PFSK-1 (cell line): ENCODE data around the gene DECR2.

Experiments used
- FOXP2 ChIP-seq: optimal IDR thresholded peaks from 2 replicates; pipeline ENCODE3; 2011; ENCODE audit warnings: borderline replicate concordance, control low read depth, inconsistent platforms; ENCODE audit not compliant: insufficient read depth; ENCODE audit errors: extremely low read length, extremely low read depth
- POLR2AphosphoS5 ChIP-seq: IDR thresholded peaks from 2 replicates; pipeline ENCODE4 v1.6.1; 2012; ENCODE audit warnings: low read depth, mild to moderate bottlenecking, control low read depth, low read length, moderate library complexity
- REST ChIP-seq, 2 experiments: IDR thresholded peaks; 2 replicates each; pipeline versions ENCODE4 v1.6.1 to v1.8.0; 2011 to 2012; ENCODE audit warnings: low read depth in 2 of 2, low read length in 2 of 2, control low read depth in 1 of 2, inconsistent platforms in 1 of 2, mild to moderate bottlenecking in 1 of 2, moderate library complexity in 1 of 2; ENCODE audit not compliant: insufficient read depth in 1 of 2
- SIN3A ChIP-seq: IDR thresholded peaks from 2 replicates; pipeline ENCODE4 v1.6.1; 2012; ENCODE audit warnings: mild to moderate bottlenecking, low read length, moderate library complexity, borderline replicate concordance; ENCODE audit not compliant: insufficient read depth
- TAF1 ChIP-seq: IDR thresholded peaks from 2 replicates; pipeline ENCODE4 v1.6.1; 2012; ENCODE audit warnings: low read length, control low read depth, borderline replicate concordance; ENCODE audit not compliant: insufficient read depth

The DECR2 gene

GRCh38 chr16:456891-457483, 55.3 kb downstream of the DECR2 start:
- TF ChIP-seq REST (IDR thresholded peaks at IDR 0.05; ENCODE audit: insufficient read depth in 1 of 2, low read depth in 2 of 2, low read length in 2 of 2) (no peak), FOXP2 (no peak), SIN3A (no peak), TAF1 (no peak), POLR2AphosphoS5 (no peak)

GRCh38 chr16:457732-458400, 56.2 kb downstream of the DECR2 start:
- TF ChIP-seq SIN3A (no peak), TAF1 (no peak), FOXP2 (no peak), POLR2AphosphoS5 (no peak), REST (IDR thresholded peaks at IDR 0.05; ENCODE audit: insufficient read depth in 1 of 2, low read depth in 2 of 2, low read length in 2 of 2) (no peak)

GRCh38 chr16:459761-460160, 58.1 kb downstream of the DECR2 start:
- TF ChIP-seq POLR2AphosphoS5 (no peak), FOXP2 (no peak), SIN3A (no peak), REST (IDR thresholded peaks at IDR 0.05; ENCODE audit: insufficient read depth in 1 of 2, low read depth in 2 of 2, low read length in 2 of 2) (no peak), TAF1 (no peak)

- TF ChIP-seq SIN3A (no peak), FOXP2 (no peak), TAF1 (no peak), REST (IDR thresholded peaks at IDR 0.05; ENCODE audit: insufficient read depth in 1 of 2, low read depth in 2 of 2, low read length in 2 of 2) (no peak), POLR2AphosphoS5 (no peak)
Observed at GRCh38 chr16:460787-461186, 59.1 kb downstream of the DECR2 start.
